Upper lobe of left lung (tissue), 4 donors: ENCODE measurements around the gene KRTAP22-1.

ENCODE experiments used
- CTCF ChIP-seq, 6 experiments: fragments of 450-650 bp in 4 of 6; fragments of 200-600 bp in 2 of 6; sonication (generic) in 2 of 6; IDR thresholded peaks; one replicate each; pipeline ENCODE4 v1.5.1; 2016 to 2019; ENCODE audit warnings: antibody characterized with exemption in 6 of 6
- POLR2A ChIP-seq, 4 donors: fragments of 450-650 bp; IDR thresholded peaks; one replicate each; pipeline ENCODE4 v1.5.1; 2016 to 2017; ENCODE audit warnings: antibody characterized with exemption in 4 of 4, mild to moderate bottlenecking in 2 of 4
- POLR2AphosphoS5 ChIP-seq, 2 donors: sonication (generic); formaldehyde crosslinking; IDR thresholded peaks; one replicate each; pipeline ENCODE4 v1.5.1; 2017; ENCODE audit warnings: antibody characterized with exemption in 2 of 2

GRCh38 chr21:30561957-30562356 lies 38.9 kb upstream of the KRTAP22-1 start:
- no peak for TF ChIP-seq CTCF (IDR thresholded peaks at IDR 0.05)
- no peak for TF ChIP-seq POLR2AphosphoS5 (IDR thresholded peaks at IDR 0.05)
- TF ChIP-seq POLR2A (IDR thresholded peaks at IDR 0.05), result no peak
